LNCAP (cell line): ENCODE data around the gene EME1.

ENCODE experiments used
- CTCF ChIP-seq: fragments of 450-650 bp; IDR thresholded peaks from 2 replicates; pipeline ENCODE4 v1.5.1; 2017; ENCODE audit warnings: mild to moderate bottlenecking

EME1 gene

GRCh38 chr17:50381920-50382319, 8.9 kb downstream of the EME1 start:
- TF ChIP-seq CTCF, result no peak

GRCh38 chr17:50382931-50383330, 9.9 kb downstream of the EME1 start:
- TF ChIP-seq CTCF, result no peak

- no peak for TF ChIP-seq CTCF
These were observed 13.5 kb downstream of the EME1 start for GRCh38 chr17:50386510-50386909.

GRCh38 chr17:50388728-50389127, 15.7 kb downstream of the EME1 start:
- no peak for TF ChIP-seq CTCF

GRCh38 chr17:50389534-50389933, 16.5 kb downstream of the EME1 start:
- TF ChIP-seq CTCF, result no peak

GRCh38 chr17:50392621-50393020, 19.6 kb downstream of the EME1 start:
- TF ChIP-seq CTCF, result no peak

- TF ChIP-seq CTCF, result no peak
These were observed 20.7 kb downstream of the EME1 start for GRCh38 chr17:50393700-50394099.

- no peak for TF ChIP-seq CTCF
These were observed 21.7 kb downstream of the EME1 start for GRCh38 chr17:50394711-50395110.
